VCaP (cell line): ENCODE results near the gene AGAP9.
"Not testable (repeated sequence)": the region's sequence is repeated elsewhere in the genome, so short reads cannot be mapped to it uniquely, and the experiment has no call there.

Experiments
- H3K27ac ChIP-seq: fragments of 450-650 bp; 2 replicates; pipeline ENCODE4 v1.5.1; 2017
- TF ChIP-seq, protein P1 (sequence below): fragments of 450-650 bp; conservative IDR thresholded peaks from 2 replicates; pipeline ENCODE4 v1.5.1; 2017; ENCODE audit warnings: mild to moderate bottlenecking, moderate library complexity

Gene AGAP9

DNA sequence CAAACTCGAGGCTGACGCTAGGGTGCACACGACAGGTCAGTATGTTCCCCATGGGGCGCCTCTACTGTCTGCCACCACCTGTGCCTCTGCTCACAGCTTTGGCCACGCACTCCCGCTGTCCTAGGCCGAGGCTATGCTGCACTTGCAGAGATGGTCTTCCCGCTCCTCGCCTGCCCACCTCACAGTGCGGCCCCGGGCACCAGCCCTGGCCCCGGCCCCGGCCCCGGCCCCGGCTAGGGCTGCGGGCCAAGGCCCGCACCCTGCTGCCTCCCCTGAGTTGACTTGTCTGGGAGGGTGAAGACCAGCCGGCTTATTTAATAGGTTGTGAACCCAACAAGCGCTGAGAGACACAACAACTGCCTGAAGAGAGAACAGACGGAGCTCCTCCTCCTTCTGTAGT is at the start of gene AGAP9:
Gene AGAP9, minus strand, starts transcription at position 164 of the 400 bp plus-strand sequence. Its CDS starts 112 bp downstream, at position 52.
- not testable (repeated sequence) for H3K27ac ChIP-seq

DNA sequence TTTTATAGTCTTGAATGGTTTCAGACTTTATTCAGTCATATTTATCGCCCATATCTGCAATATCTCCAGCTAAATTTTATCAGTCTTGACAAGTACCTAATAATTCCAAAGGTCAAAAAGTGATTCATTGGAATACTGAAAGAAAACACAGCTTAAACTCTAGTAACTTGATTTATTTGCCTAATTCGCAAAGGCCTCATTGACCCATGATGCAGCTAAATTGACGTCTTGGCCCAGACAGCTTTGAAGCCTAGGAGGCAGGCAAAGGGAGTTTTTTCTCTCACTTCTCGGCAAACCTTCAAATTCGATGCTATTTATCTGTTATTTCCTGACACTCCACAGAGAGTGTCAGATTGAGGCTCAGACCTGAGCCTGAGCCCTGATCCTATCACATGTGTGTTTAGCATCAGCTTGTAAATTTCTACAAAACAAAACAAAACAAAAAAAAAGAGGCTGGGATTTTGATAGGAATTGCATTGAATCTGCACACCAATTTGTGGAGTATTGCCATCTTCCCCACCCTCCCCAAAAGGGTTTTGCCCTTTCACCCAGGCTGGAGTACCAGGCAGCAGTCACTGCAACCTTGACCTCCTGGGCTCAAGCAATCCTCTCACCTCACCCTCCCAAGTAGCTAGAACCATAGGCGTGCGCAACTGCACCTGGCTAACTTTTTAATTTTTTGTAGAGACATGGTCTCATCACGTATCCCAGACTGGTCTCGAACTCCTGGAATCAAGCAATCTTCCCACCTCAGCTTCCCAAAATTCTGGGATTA is 47.9 kb upstream of the AGAP9 start:
- not testable (repeated sequence) for H3K27ac ChIP-seq

DNA sequence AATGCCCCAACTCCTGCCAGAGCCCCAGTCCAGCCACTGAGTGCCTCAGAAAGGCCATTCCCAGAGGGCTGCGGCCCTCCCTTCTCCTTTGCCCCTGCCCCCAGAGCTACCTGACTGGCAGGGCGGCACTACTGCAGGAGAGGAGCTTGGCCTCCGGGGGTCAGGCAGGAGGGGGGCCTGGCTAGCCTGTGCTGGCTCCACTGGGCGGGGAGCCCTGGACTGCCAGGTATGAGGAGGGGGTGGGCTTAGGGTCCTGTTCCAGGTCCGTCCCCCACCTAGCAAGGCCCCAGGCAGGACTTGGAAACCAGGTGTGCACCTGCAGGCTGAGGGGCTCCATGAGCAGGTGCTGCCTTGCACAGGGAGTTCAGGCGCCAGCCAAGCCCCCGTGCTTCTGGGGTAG is 43.3 kb upstream of the AGAP9 start:
- not testable (repeated sequence) for H3K27ac ChIP-seq

DNA sequence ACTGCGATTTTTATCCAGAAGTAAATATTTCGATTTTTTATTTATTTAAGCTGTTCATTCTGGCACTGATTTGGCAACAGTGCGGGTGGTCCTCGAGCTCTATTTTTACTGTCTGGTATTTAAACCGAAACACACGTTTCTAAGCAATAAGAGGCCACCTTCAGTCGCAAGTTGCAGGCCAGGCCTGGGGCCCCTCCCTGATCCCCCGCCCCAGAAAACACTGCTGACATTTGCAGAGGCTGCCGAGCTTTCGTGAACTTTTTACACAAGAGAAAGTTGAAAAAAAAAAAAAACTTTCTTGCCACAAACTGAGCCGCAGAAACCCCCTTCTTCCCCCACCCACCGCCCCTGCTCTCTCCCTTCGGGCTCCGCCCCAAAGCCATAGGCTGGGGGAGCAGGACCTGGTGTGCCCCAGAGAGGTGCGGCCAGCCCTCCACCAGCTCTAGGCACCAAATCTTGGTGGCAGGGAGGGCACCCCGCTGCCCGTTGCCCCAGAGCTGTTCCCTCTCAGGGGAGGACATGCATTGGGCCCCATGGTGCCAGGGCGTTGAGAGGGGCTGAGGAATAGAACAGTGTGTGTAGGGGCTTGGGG is 42.8 kb upstream of the AGAP9 start:
- H3K27ac ChIP-seq: not testable (repeated sequence)

DNA sequence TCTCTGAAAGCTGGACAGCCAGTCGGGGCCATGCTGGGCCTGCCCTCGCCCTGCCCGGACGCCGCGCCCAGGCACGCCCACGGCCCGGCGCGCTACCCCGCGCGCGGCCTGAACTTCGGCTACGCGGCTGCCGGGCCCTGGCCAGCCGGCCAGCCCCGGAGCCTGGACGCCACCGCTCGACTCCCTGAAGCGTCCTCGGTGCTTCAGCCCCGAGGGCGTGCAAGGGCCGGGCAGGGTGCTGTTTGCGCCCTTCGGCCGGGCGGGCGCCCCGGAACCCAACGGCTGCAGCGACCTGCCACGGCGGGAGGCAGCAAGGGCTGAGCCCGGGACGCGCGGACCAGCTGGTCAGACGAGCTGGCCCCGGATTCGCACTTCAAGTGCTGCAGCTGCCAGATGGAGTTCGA is 42.1 kb upstream of the AGAP9 start:
- not testable (repeated sequence) for H3K27ac ChIP-seq

DNA sequence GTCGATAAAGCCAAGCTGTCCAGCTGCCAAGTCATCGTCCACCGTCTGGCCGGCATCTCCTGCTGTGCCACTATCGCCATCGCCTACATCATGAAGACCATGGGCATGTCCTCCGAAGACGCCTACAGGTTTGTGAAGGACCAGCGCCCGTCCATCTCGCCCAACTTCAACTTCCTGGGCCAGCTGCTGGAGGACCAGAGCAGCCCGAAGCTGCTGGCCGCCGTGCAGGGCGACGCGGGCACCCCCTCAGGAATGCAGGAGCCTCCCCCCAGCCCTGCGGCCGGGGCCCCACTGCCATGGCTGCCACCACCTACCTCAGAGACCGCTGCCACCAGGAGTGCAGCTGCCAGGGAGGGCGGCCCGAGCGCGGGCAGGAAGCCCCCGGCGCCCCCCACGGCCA is 41.5 kb upstream of the AGAP9 start:
- H3K27ac ChIP-seq: not testable (repeated sequence)

DNA sequence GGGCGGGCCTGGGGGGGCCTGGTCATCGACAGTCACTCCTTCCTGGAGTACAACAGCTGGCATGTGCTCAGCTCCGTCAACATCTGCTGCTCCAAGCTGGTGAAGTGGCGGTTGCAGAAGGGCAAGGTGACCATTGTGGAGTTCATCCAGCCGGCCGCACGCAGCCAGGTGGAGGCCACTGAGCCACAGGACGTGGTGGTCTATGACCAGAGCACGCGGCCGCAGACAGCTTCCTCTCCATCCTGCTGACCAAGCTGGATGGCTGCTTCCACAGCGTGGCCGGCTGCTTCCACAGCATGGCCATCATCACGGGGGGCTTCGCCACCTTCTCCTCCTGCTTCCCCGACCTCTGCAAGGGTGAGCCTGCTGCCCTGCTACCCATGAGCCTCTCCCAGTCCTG is 40.9 kb upstream of the AGAP9 start:
- H3K27ac ChIP-seq: not testable (repeated sequence)

DNA sequence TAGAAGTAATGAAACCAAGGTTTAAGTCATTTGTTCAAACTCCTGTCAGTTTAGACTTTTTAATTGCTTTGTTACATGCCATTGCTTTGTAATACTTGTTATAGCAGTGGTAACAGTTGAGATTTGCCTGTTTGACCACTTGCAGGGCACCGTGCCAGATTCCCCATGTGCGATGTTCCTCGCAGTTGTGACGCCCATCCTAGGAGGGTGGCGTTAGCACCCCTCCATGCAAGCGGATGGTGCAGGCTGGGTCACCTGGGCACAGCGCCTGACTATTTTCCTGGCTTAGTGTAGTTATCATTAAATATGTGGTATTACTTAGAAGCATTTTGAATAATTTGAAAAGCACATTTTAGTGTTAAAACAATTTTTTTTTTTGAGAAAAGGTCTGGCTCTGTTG is 37.0 kb upstream of the AGAP9 start:
- H3K27ac ChIP-seq: not testable (repeated sequence)

DNA sequence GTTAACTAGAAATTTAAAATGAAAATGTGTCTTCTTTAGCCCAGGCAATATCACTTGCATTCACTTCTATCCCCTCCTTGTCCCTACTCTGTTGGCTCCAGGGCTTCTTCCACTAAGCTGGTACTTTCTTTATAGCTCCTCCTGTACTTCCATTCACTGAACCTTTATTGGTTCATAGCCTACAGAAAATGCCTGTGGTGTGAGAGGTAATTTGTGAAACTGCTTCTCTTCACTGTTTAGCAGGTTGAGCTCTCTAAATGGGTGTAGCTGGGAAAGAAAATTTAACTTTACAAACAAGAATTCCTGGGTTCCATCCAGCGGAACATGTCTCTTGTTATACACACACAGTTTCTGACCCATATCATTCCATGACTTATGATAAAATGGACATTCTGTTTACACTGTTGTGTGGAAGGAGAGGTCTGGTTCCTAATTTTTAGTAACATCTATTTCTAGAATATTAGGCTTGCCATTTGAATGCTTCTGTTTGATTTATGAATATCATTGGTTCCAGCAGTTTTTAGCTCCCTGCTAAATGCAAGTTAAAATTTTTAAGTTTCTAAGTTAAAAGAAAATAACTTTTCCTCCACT is 36.4 kb upstream of the AGAP9 start:
- not testable (repeated sequence) for H3K27ac ChIP-seq

DNA sequence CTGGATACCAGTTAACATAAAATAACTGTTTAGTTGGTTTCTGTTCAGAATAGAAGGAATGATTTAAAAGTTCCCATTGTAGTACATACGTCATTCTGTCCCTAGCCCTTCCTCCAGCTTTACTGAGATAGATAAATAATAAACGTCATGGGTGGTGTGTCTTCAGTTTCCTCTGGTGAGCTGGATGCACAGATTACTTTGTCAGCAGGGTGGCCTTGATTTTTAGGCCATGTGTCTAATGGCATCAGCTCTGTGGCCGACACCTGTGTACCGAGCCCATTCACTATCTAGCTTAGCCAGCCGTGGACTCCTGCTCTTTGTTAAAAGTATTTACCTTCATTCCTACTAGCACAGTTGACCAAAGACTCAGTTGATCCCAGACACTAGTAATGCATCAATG is 34.7 kb upstream of the AGAP9 start:
- H3K27ac ChIP-seq: not testable (repeated sequence)

DNA sequence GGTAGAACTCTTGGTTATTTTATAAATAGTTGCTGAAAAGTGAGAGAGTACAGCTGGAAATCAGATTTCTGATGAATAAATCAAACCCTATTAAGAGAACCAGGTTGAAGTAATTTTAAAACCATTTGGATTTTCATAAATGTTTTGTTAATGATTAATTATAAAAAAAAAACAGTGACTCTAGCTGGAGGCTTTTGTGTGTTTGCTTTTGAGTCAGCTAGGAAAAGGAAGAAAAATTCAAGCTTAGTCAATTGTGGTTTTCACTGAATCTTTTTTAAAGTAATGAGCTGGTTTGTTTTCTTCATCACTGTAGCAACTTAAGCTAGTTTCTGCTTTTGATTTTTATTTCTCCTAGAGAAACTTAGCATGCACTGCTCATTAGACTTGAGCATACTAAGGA is 34.2 kb upstream of the AGAP9 start:
- not testable (repeated sequence) for H3K27ac ChIP-seq

DNA sequence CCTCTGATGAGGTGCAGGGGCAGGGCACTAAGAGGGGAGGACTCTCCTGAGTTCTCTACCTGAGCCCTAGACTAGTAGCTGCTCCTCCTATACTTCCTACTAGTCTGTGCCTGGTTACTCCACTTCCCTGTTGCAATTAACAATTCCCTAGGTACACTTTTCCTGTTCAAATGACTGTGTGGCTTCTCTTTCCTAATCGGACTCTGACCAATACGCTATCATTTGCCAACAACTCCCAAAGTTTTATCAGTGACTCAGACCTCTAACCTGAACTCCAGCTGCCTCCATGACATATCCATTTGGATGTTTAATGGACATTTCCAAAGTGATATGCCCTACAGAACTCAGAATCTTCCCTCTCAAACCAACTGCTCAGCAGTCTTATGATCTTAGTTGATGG is 31.9 kb upstream of the AGAP9 start:
- H3K27ac ChIP-seq: not testable (repeated sequence)

DNA sequence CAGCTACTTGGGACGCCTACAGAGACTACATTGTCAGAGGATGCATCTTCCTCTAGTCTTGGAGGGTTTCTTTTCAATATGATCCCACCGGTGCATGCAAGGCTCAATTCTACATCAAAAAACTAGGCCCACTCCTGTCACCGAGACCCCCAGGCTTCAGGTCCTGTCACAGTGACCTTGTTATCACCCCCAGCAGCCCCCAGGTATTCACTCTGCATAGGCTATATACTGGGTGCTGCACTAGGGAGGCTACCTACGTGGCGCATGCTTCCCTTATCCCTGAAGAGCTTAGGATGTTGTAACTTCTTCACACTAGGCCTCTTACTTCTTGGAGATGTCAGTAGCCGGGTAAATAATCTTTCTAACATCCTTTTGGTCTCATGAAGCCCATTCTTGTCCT is 31.1 kb upstream of the AGAP9 start:
- H3K27ac ChIP-seq: not testable (repeated sequence)

DNA sequence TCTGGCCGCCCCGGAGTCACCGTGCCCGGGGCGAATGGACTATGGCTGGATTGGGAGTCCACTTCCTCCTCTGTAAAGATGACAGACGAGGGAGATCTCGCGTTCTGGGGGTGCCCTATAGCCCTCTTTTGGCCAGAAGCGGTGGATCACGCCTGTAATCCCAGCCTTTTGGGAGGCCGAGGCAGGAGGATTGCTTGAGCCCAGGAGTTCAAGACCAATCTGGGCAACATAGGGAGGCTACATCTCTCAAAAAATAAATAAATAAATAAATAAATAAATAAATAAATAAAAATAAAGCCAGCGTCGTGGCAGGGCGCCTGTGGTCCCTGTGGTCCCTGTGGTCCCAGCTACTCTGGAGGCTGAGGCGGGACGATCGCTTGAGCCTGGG is 30.4 kb upstream of the AGAP9 start:
- peak overlapping the region; percentile 82 for H3K27ac ChIP-seq

DNA sequence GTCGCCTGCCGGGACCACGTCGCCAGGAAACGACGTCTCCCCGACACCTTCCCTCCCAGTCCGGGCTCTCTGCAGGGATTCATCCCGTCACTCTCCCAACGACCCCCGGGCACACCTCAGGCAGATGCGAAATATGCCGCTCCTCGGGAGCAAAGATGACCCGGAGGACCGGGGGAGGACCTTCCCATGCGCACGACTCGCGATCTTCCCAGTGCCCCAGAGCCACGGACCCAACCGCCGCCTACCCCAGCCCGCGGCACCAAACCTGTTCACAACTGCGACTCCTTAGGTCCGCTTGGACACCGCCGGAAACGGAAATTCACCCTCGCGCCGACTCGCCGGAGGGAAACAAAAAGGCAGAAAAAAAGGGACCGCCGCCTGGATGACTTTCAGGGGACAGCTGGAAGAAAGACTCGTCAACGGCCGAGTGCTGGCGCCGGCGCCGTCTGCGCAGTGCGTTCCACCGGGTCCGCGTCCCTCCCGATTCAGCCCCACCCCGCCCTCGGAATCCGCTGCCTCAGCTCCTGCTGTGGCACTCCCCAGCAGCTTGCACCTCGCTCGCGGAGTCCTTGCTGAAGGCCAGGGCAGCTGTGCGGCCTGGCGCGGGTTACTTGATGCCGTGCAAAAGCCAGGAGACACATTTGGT is 29.9 kb upstream of the AGAP9 start:
- peak overlapping the region; percentile 82 for H3K27ac ChIP-seq

DNA sequence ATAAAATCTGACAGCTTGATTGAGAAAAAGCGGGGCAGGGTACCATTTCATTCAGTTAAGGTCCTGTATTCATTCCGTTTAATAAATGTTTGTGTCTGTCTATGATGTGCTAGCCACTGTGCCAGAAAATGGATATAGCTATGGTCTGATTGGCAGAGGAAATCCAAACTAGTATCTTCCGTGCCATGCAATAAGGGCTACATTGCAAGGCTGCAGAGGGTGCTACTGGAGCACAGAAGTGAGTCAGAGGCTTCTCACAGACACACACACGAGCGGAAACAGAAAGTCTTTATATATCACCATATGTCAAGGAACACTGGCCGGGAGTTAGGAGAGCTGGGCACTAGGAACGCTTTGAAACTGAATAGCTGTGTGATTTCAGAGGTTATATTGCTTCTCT is 29.3 kb upstream of the AGAP9 start:
- TF ChIP-seq, protein P1, sequence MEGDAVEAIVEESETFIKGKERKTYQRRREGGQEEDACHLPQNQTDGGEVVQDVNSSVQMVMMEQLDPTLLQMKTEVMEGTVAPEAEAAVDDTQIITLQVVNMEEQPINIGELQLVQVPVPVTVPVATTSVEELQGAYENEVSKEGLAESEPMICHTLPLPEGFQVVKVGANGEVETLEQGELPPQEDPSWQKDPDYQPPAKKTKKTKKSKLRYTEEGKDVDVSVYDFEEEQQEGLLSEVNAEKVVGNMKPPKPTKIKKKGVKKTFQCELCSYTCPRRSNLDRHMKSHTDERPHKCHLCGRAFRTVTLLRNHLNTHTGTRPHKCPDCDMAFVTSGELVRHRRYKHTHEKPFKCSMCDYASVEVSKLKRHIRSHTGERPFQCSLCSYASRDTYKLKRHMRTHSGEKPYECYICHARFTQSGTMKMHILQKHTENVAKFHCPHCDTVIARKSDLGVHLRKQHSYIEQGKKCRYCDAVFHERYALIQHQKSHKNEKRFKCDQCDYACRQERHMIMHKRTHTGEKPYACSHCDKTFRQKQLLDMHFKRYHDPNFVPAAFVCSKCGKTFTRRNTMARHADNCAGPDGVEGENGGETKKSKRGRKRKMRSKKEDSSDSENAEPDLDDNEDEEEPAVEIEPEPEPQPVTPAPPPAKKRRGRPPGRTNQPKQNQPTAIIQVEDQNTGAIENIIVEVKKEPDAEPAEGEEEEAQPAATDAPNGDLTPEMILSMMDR: peak; percentile 29
- peak overlapping the region; percentile 82 for H3K27ac ChIP-seq

DNA sequence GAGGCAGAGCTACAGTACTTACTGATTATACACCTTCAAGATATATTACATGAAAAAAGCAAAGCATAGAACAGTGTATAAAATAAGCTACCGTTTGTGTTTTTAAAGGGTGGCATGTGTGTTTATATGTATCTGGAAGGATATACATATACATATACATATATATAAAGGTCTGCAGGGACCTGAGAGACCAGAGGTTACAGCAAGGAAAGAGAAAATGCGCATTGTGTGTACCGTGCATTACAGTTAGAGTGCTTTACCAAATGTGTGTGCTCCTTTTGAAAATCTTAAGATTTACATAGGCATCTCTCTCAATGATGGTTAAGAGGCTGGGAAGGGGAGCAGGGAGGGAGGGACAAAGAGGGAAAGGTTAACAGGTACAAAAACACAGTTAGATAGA is 23.8 kb upstream of the AGAP9 start:
- not testable (repeated sequence) for H3K27ac ChIP-seq

DNA sequence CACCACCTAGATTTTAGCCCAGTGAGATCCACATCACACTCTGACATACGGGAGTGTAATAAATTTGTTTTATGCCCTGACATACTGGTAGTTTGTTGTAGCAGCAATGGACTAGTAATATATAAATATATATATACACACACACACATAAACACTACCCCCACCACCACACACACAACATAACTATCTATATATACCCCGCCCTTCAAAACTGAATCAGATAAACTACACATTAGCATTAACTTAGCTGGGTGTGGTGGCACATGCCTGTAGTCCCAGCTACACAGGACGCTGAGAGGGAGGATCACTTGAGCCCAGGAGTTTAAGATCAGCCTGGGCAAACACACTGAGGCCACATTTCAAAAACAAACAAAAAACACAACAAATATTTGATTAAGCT is 13.0 kb upstream of the AGAP9 start:
- H3K27ac ChIP-seq: not testable (repeated sequence)

DNA sequence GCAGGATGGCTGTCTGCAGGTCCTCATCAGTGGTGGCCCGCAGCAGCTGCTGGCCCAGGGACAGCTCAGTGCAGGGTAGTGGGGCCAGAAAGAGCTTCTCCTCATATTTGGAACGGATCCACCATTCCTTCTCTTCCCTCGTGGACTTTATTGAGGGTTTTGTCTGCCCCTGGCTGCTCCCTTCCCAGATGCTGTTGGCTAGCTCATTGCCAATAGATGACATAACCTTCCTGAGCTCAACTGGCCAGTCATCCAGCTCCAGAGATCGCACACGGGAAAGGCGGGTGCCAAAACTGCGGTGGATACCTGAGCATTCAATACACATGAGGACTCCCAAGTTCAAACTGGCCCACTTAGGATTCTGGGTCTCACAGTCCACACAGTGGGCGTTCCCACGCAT is 21.1 kb downstream of the AGAP9 start:
- not testable (repeated sequence) for H3K27ac ChIP-seq

DNA sequence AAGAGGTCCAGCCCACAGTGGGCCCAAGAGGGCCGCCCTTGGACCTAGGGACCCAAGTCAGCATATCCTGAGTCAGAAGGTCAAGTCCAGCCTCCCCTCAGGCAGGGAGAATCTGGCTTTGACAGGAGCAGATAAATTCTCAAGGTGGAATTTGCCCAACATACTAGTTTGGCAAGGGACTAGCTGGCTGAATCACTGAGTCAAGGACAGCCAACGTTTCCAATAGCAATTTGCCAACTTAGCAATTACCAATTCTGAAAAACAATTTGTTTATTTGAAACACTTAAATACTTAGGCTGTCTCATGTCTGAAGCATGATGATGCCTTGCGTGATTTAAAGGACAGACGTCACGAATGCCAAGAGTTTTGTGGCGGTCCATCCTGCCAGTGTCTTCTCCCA is 29.2 kb downstream of the AGAP9 start:
- H3K27ac ChIP-seq: not testable (repeated sequence)

DNA sequence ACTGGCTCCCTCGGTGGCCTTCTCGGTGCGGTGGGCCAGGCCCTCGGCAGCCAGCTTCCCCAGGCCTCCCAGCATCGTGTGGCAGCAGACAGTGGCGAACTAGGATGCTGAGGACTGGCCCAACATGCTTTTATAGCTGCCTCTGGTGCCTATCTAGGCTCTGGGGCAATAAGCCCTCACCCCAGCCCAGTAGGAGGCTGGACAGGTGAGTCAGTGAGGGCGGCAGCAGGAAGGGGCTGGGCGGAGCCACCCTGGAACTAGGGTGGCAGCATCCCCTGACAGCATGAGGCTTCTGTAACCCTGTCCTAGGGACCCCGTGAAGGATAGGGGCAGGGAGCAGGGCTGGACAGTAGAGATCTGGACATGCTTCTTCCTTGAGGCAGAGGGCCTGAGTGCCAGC is 31.8 kb downstream of the AGAP9 start, which contains the start of gene FAM25G:
Gene FAM25G, minus strand, starts transcription at position 101 of the 400 bp plus-strand sequence. Its CDS starts 26 bp downstream, at position 75.
- H3K27ac ChIP-seq: not testable (repeated sequence)
